Urinary bladder (tissue), 4 donors: ENCODE data around the gene RSPH1. TPM values are rescaled to one million over a fixed set of nuclear protein-coding genes. Genes with fewer than 3 reads are reported as not detected.

Experiments
- DNase-seq: peaks from one replicate; pipeline ENCODE4 v3.0.0-alpha.2; 2015; ENCODE audit errors: extremely low spot score
- H3K27ac ChIP-seq: one replicate; pipeline ENCODE4 v1.5.1; 2013; ENCODE audit warnings: low read depth, mild to moderate bottlenecking, moderate library complexity
- H3K36me3 ChIP-seq: one replicate; pipeline ENCODE4 v1.6.1; 2013; ENCODE audit warnings: mild to moderate bottlenecking, moderate library complexity; ENCODE audit not compliant: insufficient read depth
- H3K4me1 ChIP-seq: one replicate; pipeline ENCODE4 v1.6.1; 2013; ENCODE audit warnings: mild to moderate bottlenecking, moderate library complexity; ENCODE audit not compliant: insufficient read depth
- H3K4me3 ChIP-seq: one replicate; pipeline ENCODE4 v1.5.1; 2013; ENCODE audit warnings: low read depth, low read length
- WGBS: extraction: QIAGEN DNeasy Blood & Tissue Kit; methylation state at CpG from one replicate; pipeline ENCODE4 v1.1.7; 2013; 5-methylcytosine and 5-hydroxymethylcytosine counted together
- polyA plus RNA-seq: library from polyadenylated mRNA; stranded (reverse); fragments of 200-250 nt; gene quantifications from one replicate; pipeline ENCODE4 v1.2.3, GENCODE V29; 2013
- total RNA-seq: library from RNA; depleted of rRNA; stranded (reverse); fragments of >200 nt; gene quantifications from one replicate; pipeline ENCODE4 v1.2.3, GENCODE V29; 2014
- donor health status: healthy with polysubstance abuse.
- donor health status: healthy.

Gene RSPH1
- total and polyA plus RNA-seq, 2 donors, result 0.26 to 0.84 TPM

- Histone ChIP-seq H3K36me3 (no peaks in the 10 kb centered on the region), H3K4me3 (no peak overlapping the region), H3K4me1 (no peaks in the 10 kb centered on the region), H3K27ac (no peak overlapping the region)
- no peak for DNase-seq
- WGBS, result 73% methylated on average over 4 of the region's 4 CpGs
Measured at GRCh38 chr21:42537106-42537742, 41.2 kb upstream of the RSPH1 start.

DNA sequence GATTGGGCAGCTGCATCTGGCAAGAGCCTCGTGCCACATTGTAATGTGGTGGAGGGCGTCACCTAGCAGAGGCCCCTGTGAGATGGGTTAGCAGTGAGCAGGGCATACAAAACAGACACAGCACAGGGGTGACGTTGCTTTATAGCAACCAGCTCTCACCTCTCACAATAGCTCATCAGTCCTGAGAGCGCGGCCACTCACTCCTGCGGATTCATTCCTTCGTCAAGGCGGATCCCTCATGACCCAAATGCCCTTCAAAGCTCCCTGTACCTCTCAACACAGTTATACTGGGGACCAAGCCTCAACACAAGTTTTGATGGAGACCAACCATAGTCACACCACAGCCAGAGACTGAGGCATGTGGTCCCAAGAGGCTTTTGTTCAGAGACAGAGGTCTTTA lies 40.6 kb upstream of the RSPH1 start:
- Histone ChIP-seq H3K27ac (no peak overlapping the region), H3K36me3 (no peaks in the 10 kb centered on the region), H3K4me1 (no peaks in the 10 kb centered on the region), H3K4me3 (no peak overlapping the region)
- WGBS, result 95% methylated on average over 8 of the region's 8 CpGs
- no peak for DNase-seq

DNA sequence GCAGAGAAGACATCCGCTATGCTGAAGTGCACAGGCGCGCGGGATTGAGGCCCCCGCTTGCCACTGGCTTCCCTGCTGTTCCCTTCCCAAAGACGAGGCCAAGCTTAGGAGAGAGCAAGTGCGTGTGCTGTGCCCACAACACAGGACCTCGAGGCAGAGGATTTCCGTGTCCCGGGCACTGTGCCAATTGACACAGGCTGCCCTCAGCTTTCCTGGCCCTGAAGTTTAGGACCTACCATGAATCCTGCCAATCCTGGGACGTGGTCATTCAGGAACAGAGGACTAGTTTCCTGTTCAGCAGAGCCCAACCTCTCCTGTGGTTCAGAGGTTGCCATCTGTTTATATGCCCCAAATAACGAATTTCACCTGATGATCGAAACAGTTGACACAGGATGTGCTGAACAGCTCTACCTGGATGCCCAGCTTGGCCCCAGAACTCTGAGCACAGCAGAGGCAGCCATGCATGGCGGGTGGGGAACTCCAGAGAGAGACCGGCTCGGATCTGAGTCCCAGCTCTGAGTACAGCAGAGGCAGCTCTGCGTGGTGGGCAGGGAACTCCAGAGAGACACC lies 39.7 kb upstream of the RSPH1 start:
- WGBS, result 75% methylated on average over 17 of the region's 17 CpGs
- no peak overlapping the region for H3K27ac ChIP-seq

GRCh38 chr21:42534421-42535378 lies 38.7 kb upstream of the RSPH1 start:
- Histone ChIP-seq H3K4me3 (no peak overlapping the region), H3K36me3 (no peaks in the 10 kb centered on the region), H3K4me1 (no peaks in the 10 kb centered on the region), H3K27ac (no peak overlapping the region)
- WGBS, result 64% methylated on average over 28 of the region's 28 CpGs
- no peak for DNase-seq

More for the DNA sequence above, 39.7 kb upstream of the RSPH1 start:
- no peak for DNase-seq
- Histone ChIP-seq H3K4me1 (no peaks in the 10 kb centered on the region), H3K36me3 (no peaks in the 10 kb centered on the region), H3K4me3 (no peak overlapping the region)

DNA sequence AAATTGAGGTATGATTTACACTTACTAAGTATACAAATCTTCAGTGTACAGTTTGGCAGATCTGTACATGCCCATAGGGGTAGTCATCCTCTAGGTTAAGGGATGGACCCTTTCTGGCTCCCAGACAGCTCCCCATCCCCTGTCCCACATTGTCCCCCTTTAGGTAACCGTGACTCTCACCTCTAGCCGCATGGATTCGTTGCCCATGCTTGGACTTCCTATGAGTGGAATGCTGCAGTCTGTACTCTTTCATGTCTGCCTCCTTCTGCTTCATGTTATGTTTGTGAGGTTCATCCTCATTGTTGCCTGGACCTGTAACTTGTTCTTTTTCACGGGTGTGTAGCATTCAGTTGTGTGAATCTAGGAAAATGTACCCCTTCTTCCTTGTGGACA lies 37.9 kb upstream of the RSPH1 start:
- Histone ChIP-seq H3K4me3 (no peak overlapping the region), H3K27ac (no peak overlapping the region), H3K36me3 (no peaks in the 10 kb centered on the region), H3K4me1 (no peaks in the 10 kb centered on the region)
- DNase-seq, result no peak
- 90% methylated on average over 4 of the region's 4 CpGs for WGBS

DNA sequence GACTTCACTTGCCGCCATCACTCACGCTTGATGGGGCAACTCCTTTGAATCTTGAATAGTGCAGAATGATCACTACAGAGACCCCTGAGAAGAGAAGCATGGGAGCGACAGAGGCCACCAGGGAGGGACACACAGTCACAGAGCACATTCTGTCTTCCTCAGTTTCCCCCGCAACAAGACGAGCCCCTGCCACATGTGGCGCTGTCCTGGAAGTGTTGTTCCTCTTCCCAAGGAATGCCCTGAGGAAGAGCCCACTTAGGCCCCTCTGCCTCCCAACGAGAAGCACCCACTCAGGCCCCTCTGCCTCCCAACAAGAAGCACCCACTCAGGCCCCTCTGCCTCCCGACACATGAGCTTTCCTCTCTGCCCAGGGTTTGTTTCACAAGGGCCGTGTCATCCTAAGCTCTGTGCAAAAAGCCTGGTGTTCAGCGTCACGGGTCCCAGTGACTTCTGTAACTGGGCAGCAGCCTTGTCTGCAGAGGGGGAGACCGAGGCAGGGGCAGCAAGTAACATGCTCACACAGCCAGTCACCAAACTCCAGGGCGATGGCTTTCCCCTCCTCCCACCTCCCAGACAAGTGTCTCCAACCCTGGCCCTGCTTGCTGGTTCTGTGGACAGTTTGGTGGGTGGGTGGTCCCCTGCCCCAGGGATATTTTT lies 37.4 kb upstream of the RSPH1 start:
- WGBS, result 95% methylated on average over 13 of the region's 13 CpGs
- H3K4me3 ChIP-seq, result no peak overlapping the region
- no peaks in the 10 kb centered on the region for H3K4me1 ChIP-seq
- no peak for DNase-seq
- H3K36me3 ChIP-seq, result no peaks in the 10 kb centered on the region
- H3K27ac ChIP-seq, result no peak overlapping the region

GRCh38 chr21:42532466-42533181 lies 36.6 kb upstream of the RSPH1 start:
- Histone ChIP-seq H3K36me3 (no peaks in the 10 kb centered on the region), H3K27ac (no peak overlapping the region), H3K4me3 (no peak overlapping the region), H3K4me1 (peaks cover 1% of the 10 kb centered on the region)
- 62% methylated on average over 18 of the region's 18 CpGs for WGBS
- no peak for DNase-seq

GRCh38 chr21:42531771-42532170 lies 35.7 kb upstream of the RSPH1 start:
- 92% methylated on average over 8 of the region's 8 CpGs for WGBS
- no peaks in the 10 kb centered on the region for H3K36me3 ChIP-seq
- no peak for DNase-seq
- H3K4me1 ChIP-seq, result peaks cover 1% of the 10 kb centered on the region
- no peak overlapping the region for H3K4me3 ChIP-seq
- no peak overlapping the region for H3K27ac ChIP-seq

DNA sequence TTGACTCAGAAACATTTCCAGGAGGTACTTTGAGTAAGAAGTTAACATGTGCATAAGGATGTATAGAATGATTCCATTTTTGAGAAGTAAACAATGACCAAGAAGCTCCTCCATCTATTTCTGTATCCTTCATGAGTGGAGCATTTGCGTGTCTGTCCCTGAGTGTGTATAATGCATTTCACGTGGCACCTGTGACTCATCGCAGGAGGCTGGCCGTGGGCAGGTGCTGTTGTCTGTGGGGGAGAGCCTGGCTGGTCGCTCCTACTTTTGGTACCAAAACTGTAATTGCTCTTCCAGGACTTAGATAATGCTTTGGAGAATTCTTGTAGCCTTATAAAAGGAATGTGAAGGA lies 34.1 kb upstream of the RSPH1 start:
- H3K4me1 ChIP-seq, result peaks cover 1% of the 10 kb centered on the region
- 89% methylated on average over 5 of the region's 5 CpGs for WGBS
- no peak overlapping the region for H3K4me3 ChIP-seq
- DNase-seq, result no peak
- no peaks in the 10 kb centered on the region for H3K36me3 ChIP-seq
- no peak overlapping the region for H3K27ac ChIP-seq

DNA sequence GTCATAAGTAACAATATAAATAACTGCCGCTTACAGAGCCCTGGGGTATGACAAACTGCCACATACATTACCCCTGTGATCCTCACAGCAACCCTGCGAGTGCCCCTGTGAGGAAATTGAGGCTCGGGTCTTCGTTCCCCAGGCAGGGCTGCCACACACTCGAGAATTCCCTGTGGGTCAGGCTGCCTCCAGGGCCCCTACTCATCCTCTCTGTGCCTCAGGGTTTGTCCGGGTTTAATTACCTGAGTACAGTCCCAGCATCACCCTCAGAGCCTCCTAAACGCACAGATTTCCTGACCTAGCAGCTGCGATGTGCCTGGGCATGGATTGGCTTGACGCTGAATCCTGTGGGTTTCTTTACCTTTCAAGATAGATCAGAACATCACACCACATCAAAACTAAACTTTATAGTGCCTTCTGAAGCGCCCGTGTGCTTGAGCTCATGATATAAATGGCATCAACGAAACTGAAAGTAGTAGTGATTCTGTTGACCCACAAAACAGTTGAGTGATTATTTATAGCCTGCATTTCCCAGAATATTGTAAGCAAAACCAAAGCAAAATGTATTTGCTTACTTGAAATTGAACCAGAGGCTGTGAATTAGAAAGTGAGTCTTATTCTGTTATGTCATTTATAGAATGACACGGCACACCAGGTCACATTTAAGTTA lies 31.6 kb upstream of the RSPH1 start:
- no peak overlapping the region for H3K27ac ChIP-seq
- H3K4me3 ChIP-seq, result no peak overlapping the region
- peaks cover 1% of the 10 kb centered on the region for H3K4me1 ChIP-seq

GRCh38 chr21:42527127-42527488 lies 31.1 kb upstream of the RSPH1 start:
- Histone ChIP-seq H3K4me3 (no peak overlapping the region), H3K36me3 (no peaks in the 10 kb centered on the region), H3K4me1 (peaks cover 1% of the 10 kb centered on the region), H3K27ac (no peak overlapping the region)
- DNase-seq, result no peak
- 94% methylated on average over 8 of the region's 8 CpGs for WGBS

More for the DNA sequence above, 31.6 kb upstream of the RSPH1 start:
- no peak for DNase-seq
- H3K36me3 ChIP-seq, result no peaks in the 10 kb centered on the region
- 69% methylated on average over 13 of the region's 13 CpGs for WGBS

- 60% methylated on average over 9 of the region's 9 CpGs for WGBS
- Histone ChIP-seq H3K36me3 (no peaks in the 10 kb centered on the region), H3K27ac (peak overlapping the region; percentile 63), H3K4me3 (no peak overlapping the region), H3K4me1 (peaks cover 1% of the 10 kb centered on the region)
- no peak for DNase-seq
Measured at GRCh38 chr21:42526379-42526727, 30.3 kb upstream of the RSPH1 start.
